ENCODE results near the gene NYNRIN.
"Not testable (repeated sequence)": the region's sequence is repeated elsewhere in the genome, so short reads cannot be mapped to it uniquely, and the experiment has no call there.

The NYNRIN gene

DNA sequence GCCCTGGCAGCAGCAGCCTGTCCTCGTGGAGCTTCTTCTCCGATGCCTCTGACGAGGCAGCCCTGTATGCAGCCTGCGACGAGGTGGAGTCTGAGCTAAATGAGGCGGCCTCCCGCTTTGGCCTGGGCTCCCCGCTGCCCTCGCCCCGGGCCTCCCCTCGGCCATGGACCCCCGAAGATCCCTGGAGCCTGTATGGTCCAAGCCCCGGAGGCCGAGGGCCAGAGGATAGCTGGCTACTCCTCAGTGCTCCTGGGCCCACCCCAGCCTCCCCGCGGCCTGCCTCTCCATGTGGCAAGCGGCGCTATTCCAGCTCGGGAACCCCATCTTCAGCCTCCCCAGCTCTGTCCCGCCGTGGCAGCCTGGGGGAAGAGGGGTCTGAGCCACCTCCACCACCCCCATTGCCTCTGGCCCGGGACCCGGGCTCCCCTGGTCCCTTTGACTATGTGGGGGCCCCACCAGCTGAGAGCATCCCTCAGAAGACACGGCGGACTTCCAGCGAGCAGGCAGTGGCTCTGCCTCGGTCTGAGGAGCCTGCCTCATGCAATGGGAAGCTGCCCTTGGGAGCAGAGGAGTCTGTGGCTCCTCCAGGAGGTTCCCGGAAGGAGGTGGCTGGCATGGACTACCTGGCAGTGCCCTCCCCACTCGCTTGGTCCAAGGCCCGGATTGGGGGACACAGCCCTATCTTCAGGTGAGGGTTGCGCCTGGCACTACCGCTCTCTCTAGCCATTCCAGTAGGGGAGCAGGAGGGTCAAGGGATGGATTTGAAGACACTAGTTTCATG is 28.7 kb upstream of the NYNRIN start:
- no peak for DNase-seq

DNA sequence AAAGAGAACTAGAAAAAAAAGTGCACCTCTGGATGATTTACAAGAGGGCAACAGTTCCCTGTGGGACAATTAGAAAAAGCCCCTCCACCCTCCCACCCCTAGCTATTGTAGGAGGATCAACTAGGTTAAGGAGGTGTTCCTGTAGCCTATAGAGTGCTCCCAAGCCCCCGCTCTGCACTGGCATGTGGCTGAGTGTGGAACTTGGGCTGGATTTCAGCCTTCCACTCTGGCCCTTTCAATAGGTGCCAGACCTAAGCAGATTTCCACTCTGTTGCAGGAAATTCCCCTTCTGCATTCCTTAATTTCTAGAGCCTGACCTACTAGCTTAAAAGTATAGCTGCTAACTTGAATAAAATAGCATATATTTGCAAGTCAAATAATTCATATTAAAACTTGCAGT is 28.1 kb upstream of the NYNRIN start:
- DNase-seq, result no peak

DNA sequence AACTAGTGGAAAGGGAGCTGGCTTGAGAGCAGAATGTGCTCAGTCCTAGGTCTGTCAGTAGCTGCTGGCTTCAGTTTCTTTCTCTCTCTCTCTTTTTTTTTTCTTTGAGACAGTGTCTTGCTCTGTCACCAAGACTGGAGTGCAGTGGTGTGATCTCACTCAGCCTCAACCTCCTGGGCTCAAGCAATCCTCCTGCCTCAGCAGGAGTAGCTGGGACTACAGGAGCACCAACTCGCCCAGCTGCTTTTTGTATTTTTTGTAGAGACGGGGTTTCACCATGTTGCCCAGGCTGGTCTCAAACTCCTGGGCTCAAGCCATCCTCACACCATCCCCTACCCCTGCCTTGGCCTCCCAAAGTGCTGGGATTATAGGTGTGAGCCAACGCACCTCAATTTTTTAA is 27.2 kb upstream of the NYNRIN start:
- DNase-seq, result not testable (repeated sequence)

DNA sequence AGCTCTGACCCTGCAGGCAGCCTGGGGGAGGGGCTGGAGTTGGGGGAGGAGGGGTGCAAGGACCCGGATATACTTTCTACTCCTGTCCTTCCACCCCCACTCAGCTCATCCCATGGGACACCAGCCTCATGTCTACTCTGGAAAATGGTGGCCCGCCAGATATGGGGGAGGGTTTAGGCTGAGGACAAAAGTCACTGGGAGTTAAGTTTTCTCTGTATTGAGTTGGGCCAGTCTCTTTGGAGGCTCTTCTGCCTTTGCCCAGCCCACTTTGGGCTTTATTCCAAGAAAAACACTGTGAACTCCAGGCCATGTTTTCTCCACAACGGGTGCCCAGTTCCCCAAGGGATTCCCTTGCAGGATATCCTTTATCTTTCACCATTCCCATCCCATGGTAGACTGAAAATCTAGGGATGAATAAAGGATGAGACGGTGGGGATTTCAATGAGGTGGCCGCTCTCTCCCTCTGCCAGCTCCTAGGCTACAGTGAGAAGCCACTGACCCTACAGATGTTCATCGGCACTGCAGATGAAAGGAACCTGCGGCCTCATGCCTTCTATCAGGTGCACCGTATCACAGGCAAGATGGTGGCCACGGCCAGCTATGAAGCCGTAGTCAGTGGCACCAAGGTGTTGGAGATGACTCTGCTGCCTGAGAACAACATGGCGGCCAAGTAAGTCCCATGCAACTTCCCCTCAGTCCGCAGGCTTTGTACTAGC is 25.9 kb upstream of the NYNRIN start:
- DNase-seq, result no peak

DNA sequence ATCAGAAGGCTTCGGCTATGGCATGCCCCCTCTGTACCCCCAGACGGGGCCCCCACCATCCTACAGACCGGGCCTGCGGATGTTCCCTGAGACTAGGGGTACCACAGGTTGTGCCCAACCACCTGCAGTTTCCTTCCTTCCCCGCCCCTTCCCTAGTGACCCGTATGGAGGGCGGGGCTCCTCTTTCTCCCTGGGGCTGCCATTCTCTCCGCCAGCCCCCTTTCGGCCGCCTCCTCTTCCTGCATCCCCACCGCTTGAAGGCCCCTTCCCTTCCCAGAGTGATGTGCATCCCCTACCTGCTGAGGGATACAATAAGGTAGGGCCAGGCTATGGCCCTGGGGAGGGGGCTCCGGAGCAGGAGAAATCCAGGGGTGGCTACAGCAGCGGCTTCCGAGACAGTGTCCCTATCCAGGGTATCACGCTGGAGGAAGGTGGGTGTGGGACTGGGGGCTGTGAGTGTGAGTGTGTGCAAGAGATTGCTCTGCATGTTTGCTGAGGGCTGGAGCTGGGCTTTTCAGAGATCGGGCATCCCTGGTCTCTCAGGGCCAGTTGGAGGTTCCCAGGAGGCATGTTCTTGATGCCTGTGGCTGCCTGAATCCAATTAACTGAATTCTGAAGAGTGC is 22.2 kb upstream of the NYNRIN start:
- DNase-seq, result no peak

DNA sequence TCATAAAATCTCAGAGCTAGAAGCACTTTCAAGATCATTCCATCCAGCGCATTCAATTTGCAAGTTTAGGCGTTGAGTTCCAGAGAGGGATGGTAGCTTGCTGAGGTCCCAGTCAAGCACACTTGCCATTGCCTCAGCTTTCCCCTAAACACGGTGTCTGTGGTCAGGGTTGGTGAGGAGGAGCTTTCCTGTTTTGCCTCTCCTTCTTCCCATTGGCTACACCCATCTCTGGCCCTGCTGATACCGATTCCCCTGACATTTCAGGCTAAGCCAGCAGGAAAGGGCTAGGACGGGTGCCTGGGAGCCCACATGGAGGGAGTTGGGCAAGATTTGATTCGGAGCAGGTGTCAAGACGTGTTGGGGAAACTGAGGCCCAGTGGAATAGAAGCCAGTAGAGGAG is 21.7 kb upstream of the NYNRIN start:
- DNase-seq, result no peak

DNA sequence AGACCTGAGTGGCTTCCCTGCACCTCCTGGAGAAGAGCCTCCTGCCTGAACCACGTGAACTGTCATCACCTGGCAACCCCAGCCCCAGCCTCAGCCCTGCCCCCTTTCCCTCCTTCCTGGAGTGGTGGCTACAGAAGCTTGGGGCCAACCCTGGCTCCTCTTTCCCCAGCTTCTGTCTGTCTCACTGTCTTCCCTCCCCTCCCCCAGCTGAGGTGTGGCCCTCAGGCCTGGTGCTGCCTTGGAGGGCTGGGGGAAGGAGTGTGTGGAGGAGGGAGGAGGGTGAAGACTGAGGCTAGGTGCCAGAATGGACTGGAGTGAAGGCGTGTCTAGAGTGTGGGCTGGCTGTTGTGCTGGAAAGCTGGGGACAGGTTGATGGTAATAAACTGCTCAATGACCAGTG is 21.1 kb upstream of the NYNRIN start:
- DNase-seq, result no peak

DNA sequence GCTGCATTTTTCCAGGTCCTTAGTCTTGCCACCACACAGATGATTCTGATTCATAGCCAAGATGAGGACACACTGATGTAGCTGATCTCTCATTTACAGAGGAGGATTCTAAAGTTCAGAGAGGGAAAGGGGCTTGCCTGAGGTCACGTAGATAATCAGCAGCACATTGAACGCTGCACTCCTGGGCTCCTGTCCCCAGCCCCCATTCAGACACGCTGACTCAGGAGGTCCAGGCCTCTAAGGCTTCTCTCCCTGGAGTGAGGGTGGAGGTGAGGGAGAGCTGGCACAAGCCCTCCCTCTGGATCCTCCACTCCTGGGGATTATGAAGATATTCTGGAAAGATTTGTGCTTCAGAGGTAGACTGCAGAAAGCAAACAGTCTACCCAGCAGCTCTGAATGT is 20.5 kb upstream of the NYNRIN start:
- DNase-seq, result no peak

DNA sequence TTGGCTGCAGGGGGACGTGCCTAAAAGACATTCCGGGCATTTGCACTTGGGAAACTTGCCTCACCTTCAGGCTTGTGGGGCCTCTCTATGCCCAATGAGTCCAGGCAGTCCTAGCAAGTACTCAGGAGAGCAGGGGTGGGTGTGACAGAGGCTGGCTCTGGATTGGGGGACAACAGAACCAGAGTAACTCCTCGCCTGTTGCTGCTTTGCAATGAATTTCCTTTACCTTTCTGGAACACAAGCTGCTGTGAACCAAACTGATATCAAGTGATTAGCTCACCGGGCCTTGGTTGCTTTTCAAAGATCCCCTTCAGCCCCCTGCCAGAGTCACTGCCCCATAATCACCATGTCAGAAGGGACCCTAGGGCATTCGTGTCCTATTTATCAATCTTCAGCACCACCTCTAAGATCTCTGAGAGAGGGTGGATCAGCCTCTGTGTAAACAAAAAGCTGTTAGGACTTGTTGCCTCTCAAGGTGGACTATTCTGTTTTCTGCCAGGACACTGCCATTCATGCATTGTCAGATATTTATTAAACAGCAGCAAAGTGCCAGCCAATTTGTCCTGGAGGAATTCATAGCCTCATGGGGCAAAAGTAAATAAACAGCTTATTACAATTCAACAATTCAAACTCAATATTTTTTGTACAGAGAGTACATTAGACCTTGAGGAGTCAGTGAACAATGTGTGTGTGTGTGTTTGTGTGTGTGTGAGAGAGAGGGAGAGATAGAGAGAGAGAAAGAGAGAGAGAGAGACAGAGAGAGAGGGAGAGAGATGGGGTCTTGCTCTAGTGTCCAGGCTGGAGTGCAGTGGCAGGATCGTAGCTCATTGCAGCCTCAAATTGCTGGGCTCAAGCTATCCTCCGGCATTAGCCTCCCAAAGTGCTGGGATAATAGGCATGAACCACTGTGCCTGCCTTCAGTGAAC is 19.6 kb upstream of the NYNRIN start:
- DNase-seq, result no peak

DNA sequence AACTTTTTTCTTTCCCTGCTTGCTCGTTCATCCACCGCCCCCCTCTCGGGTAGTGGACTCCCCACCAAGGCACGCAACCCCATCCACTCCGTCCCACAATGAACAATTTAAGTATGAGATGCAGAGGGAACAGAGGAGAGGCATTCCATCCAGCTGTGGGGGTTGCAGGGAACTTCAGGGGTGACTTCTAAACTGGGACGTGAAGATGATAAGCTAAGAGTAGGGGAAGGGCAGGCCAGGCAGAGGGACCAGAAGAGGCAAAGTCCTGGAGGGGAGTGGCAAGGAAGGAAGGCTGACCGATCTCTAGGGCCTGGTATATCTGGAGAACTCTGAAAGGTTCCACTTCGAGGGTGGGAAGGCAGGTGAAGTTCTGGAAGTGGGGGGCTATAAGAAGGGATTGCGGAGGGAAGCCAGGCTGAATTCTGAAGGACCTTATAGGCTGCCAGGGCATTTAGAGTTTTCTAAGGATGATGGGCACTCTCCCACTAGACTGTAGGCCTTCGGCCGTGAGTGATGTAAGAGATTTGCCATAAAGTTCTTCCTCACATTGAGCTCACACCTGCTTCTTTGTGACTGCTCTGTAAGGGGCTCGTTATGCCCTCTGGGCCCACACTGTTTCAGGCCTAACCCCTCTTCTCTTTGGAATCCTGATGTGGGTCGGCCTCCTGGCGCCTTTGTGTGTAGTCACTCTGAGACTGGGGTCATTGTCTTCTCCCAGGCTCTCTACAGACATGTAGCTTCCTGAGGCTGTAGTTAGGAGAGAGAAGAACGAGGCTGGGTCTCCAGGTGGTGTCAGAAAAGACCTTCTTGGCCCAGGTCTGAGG is 18.7 kb upstream of the NYNRIN start:
- no peak for DNase-seq

DNA sequence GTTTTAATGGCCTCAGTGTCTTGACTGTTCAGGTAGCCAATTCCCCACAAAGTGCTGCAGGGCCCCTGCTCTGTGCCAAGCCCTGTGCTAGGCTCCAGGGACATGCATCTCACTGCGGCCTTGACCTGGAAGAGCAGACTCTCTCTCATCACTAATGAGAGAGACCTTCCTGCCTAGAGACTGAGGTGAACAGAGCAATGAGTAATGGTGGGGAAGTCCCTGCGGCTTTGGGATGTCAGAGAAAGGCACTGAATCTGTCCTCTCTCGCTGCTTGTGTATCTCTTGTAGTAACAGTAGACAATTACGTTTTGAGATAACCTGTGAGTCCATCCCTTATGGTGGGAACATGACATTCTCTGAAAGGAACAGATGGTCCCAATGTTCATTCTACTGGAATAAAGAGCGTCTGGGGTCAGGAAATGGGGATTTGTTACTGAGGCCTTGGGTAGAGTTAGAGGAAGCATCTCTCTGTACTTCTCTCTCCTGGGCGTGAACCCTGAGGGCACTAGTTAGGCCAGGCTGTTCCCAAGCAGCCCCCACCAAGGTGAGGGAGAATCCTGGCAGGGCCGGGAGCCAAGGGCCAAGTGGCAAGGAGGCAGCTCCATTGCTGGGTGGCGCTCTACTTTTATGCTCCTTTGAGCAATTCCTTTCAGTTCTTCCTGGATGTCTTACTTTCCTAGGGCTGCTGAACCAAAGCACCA is 17.3 kb upstream of the NYNRIN start:
- DNase-seq, result no peak

DNA sequence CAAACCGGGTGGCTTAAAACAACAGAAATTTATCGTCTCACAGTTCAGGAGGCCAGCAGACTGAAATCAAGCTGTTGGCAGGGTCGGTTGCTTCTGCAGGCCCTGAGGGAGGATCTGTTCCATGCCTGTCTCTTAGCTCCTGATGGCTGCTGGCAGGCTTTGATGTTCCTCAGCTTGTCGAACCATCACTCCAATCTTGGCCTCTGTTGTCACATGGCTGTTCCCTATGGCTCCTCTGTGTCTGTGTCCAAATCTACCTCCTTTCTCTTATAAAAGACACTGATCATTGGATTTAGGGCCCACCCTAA is 16.8 kb upstream of the NYNRIN start:
- DNase-seq, result no peak

DNA sequence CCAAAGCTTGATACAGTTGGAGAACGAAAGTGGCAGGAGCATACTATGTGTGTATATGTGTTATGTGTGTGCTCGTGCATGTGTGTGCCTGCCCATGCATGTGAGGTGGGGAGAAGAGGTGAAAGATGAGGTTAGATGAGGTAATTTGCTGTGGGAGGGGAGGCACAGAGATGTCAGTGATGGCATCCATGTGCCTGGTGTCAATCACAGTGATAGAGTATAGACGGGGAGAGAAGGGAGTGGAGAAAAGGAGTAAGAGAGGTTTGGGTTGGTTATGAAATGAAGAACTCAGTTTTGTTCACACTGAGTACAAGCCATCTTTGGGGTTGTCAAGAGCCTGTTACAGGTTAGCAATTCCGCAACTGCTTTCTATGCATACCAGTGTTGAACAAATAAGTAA is 14.6 kb upstream of the NYNRIN start:
- no peak for DNase-seq

DNA sequence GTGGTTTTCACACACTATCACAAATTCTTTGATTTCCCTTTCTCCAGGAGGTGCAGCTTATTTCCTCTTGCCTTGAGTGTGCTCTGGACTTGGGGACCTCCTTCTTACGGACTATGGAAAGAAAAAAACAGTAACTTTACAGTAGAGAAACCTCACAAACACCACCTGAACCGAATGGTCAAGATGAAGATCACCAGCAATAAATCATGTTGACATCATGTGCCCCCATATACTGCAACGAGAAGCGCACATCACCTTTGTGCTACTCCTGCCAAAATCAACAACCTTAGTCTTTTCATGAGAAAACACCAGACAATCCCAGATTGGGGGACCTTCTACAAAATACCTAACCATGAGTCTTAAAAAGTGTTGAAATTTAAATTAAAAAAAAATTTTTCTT is 13.3 kb upstream of the NYNRIN start:
- no peak for DNase-seq

DNA sequence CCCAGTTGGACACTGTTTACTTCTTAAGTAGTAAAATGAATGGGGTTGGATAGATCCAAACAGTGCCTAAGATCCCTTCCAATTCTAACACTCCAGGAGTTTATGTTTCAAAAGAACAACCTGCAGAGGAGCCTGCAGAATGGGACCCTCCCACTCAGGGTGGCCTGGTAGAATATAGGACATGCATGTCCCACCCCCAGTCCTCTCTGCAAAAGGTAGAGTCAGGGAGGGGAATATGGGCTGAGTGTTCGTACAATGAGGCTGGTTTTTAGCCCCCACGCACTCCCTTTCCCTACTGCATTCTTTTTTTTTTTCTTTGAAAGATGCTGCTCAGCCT is 11.8 kb upstream of the NYNRIN start:
- DNase-seq, result no peak

DNA sequence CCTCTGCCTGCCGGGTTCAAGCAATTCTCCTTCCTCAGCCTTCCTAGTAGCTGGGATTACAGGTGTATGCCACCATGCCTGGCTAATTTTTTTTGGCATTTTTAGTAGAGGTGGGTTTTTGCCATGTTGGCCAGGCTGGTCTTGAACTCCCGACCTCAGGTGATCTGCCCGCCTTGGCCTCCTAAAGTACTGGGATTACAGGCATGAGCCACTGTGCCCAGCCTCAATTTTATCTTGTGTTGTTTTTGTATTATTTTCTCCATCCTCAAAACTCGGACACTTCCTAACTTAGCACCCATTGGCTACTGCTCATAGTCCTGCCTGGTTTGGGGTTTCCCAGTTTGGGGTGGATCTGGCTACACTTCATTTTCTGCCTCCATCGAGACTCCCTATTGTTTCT is 11.2 kb upstream of the NYNRIN start:
- DNase-seq, result not testable (repeated sequence)

DNA sequence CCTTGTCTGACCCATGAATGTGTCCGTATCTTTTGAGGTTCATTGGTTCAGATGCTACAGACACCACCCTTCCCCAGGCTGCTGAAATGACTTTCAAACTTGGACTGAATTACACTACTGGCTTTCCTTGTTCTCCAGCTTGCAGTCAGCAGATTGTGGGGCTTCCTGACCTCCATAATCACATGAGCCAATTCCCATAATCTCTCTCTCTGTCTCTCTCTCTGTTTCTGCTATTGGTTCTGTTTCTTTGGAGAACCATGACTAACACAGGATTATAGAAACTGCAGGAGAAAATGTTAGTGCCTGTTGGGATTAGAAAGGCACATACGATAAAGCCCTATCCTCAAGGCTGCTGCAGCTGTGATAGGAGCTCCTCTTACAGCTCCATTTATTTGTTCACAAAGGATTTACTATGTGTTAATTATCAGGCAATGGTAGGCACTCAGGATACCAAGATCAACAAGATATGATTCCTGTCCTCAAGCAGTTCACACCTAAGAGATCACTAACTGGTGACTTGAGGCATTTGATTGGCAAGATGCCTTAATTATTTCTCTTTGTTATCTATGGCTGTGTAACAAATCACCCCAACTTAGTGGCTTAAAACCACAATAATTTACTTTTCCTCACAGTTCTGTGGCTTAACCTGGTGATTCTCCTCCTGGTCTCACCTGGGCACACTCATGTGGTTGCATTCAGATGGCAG is 10.2 kb upstream of the NYNRIN start:
- DNase-seq, result no peak

DNA sequence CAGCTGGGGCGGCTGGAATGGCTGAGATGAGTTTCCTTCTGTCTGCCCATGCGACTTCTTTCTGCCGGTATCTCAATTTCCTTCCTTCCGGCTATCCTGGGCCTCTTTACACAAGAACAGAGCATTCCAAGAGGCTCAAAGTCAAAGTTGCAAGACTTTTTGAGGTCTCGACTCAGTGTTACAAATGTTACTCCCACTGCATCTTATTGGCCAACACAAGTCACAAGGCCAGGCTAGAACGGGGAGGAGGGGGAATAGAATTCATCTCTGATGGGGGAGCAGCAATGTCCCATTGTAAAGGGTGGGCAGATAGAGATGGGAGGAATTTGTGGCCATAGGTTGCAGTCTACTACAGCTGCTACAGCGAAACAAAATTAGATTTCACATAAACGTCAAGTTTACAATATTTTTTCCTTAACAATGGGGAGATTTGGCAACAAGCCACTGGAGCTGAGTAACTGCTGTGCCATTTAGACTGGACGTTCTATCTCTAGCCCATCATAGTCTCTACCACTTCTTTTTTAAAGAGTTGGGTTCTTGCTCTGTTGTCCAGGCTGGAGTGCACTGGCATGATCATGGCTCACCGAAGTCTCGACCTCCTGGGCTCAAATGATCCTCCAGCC is 9.5 kb upstream of the NYNRIN start:
- no peak for DNase-seq

DNA sequence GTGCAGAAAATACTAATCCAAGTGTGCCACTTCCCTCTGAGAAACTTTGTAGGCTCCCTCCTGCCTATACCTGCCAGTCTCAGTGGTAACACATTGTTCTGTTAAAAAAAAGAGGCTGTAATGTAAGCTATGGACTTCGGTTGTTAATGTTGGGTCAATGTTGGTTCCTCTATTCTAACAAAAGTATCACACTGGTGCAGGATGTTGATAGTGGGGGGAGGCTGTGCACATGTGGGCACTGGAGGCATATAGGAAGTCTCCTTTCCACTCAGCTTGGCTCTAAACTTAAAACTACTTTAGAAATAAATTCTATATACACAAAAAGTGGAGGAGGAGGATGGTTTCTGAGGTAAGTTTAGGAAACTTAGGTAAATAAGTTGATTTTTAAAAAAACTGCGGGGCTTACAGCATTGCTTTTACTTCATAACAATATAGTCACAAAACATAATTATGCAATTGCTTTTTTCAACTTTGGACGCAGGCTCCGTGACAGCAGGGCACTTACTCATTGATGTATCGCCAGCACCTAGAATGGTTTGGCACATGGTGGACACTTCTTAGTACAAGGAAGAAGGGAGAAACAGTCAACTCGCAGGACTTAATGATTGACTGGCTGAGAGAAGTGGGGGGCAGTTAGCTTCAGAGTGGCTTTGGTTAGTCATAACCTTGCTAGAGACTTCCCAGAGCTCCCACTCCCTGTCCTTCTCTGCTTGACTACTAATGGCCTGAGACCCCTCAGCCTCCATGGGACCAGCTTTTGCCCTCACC is 7.9 kb upstream of the NYNRIN start:
- DNase-seq, result no peak
